ENCODE measurements around the gene PJA1.

- TF ChIP-seq EP300 (IDR thresholded peaks at IDR 0.05), result no peak
- TF ChIP-seq POLR2AphosphoS5 (IDR thresholded peaks at IDR 0.05), result no peak
Measured at GRCh38 chrX:69158166-69158980, 6.9 kb downstream of the PJA1 start.
